Ramos (cell line): ENCODE data around the gene FTSJ1.

Experiments used
- in situ Hi-C: fragments of 300-500 bp; cut with MboI; formaldehyde crosslinking; loops from one replicate; pipeline ENCODE4 v1.14.3; 2022; ENCODE audit warnings: low sequenced_read_pairs; ENCODE audit not compliant: unreplicated experiment

FTSJ1 gene

DNA sequence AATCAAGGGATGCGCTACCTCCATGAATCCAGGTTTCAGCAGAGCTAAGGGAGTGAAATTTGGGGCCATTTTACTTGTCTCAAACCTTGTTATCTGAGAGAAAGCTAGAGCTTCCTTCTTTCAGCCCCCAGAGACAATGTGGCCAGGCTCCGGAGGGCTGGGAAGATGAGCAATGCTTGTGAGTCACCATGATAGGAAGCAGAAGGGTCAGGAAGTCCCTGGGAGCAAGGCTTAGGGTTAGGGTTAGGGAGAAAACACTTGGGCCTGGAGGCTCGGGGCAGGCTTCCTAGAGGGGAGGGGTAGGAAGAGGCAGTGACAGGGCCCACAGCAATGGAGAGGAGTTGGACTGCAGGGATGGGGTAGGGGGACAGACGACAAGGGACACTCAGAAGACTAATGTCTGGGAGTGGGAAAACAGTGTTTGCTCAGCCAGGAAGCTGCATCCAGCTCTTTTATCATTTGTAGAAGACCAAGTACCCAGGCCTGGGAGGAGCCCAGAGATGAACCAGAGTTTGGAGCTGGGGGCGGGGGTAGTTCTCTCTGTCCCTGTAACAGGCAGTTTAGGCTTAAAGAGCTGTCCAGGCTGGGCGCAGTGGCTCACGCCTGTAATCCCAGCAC, 16.4 kb downstream of the FTSJ1 start:
- in situ Hi-C loops = no loop called here

- in situ Hi-C loops = no loop called here
Observed at GRCh38 chrX:48493890-48494364, 17.9 kb downstream of the FTSJ1 start.

- in situ Hi-C loops = no loop called here
Observed at GRCh38 chrX:48496660-48497059, 20.7 kb downstream of the FTSJ1 start.

DNA sequence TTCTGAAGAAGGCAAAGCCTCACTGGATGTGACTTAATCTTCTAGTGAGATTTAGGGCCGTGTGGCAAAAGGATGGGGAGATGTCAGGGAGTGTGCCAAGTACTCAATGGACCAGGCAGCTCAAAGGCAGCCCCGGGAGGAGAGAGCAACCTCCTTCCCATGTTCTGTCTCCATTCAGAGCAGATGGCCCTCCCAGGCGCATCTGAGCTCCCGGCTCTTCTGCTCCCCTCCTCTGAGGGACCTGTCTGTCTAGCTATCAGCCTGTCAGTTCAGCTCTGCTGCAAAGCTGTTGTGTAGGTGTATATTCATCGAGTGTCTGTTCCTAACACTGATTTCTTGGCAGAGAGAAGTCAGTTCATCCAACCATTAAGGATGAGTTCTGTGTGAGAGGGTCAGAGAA, 21.9 kb downstream of the FTSJ1 start:
- in situ Hi-C loops = no loop called here

GRCh38 chrX:48498374-48498809, 22.4 kb downstream of the FTSJ1 start:
- in situ Hi-C loops = no loop called here

- in situ Hi-C loops = loop anchor here (25.0 kb wide), 1 partner anchor 417 kb away; no protein-coding TSS in a partner anchor
Observed at GRCh38 chrX:48504261-48504660, 28.3 kb downstream of the FTSJ1 start.

DNA sequence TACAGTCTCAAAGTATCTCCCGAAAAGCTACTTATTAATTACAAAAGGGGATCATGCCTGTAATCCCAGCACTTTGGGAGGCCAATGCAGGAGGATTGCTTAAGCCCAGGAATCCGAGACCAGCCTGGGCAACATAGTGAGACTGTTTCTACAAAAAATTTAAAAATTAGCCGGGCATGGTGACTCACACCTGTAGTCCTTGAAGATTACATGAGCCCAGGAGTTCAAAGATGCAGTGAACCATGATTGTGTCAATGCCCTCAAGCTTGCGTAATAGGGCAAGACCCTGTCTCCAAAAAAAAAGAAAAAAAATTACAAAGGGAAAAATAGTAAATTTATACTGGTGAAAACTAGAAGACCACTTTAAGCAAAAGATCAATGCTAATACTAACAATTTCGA, 29.5 kb downstream of the FTSJ1 start:
- in situ Hi-C loops = loop anchor here (25.0 kb wide), 1 partner anchor 418 kb away; no protein-coding TSS in a partner anchor

- in situ Hi-C loops = loop anchor here (25.0 kb wide), 1 partner anchor 420 kb away; no protein-coding TSS in a partner anchor
Observed at GRCh38 chrX:48507246-48507645, 31.2 kb downstream of the FTSJ1 start.

GRCh38 chrX:48508400-48509244, 32.6 kb downstream of the FTSJ1 start, which contains the start of gene PORCN:
Gene PORCN (plus strand): TSS chrX:48508992. CDS start chrX:48509821, 829 bp downstream.
- in situ Hi-C loops = loop anchor here (25.0 kb wide), 1 partner anchor 421 kb away; no protein-coding TSS in a partner anchor

GRCh38 chrX:48509245-48509590, 33.2 kb downstream of the FTSJ1 start:
- in situ Hi-C loops = loop anchor here (25.0 kb wide), 1 partner anchor 422 kb away; no protein-coding TSS in a partner anchor

DNA sequence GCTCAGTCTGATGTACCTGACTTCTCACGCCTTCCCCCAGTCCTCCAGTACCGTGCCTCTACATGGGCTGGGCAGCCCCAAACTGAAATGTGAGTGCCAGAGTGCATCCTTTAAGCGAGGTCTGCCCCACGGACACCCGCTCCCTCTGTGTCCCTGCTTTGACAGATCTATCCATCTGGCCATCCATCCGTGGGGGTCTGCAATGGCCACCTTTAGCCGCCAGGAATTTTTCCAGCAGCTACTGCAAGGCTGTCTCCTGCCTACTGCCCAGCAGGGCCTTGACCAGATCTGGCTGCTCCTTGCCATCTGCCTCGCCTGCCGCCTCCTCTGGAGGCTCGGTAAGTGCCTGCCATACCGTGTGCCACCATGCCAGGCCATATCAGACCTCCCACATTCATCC, 33.6 kb downstream of the FTSJ1 start:
- in situ Hi-C loops = loop anchor here (25.0 kb wide), 1 partner anchor 422 kb away; no protein-coding TSS in a partner anchor

DNA sequence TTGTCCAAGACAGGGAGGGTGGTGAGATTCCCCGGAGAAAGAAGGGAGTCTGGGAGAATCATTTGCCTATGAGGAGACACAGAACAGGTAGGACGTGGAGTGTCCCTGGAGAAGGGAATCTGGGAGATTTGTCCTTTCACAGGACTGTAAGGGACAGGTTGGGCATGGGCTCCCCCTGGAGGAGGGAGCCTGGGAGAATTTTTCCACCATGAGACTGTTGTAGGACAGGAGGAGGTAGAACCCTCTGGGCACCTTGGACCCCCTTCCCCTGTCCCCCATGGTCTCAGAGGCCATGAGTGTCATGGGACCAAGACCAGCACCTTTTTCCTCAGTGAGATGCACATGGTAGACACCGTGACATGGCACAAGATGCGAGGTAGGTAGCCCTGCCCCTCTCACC, 35.6 kb downstream of the FTSJ1 start:
- in situ Hi-C loops = loop anchor here (25.0 kb wide), 1 partner anchor 424 kb away; no protein-coding TSS in a partner anchor

DNA sequence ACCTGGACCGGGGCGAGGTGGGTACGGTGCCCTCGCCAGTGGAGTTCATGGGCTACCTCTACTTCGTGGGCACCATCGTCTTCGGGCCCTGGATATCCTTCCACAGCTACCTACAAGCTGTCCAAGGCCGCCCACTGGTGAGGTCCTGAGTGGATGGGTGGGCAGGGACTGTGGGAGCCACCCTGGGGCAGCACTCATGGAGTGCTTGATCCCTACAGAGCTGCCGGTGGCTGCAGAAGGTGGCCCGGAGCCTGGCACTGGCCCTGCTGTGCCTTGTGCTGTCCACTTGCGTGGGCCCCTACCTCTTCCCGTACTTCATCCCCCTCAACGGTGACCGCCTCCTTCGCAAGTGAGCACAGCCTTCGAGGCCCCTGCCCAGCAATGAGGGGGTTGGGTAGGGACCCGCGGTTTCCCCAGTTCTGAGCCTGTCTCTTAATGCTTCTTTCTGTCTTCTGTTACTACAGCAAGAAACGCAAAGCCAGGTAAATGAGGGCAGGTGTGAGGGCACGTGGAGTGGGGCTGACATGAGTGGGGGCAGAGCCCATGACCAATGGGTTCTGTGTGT, 36.5 kb downstream of the FTSJ1 start:
- in situ Hi-C loops = loop anchor here (25.0 kb wide), 1 partner anchor 425 kb away; no protein-coding TSS in a partner anchor

GRCh38 chrX:48513670-48514069, 37.7 kb downstream of the FTSJ1 start:
- in situ Hi-C loops = loop anchor here (25.0 kb wide), 1 partner anchor 426 kb away; no protein-coding TSS in a partner anchor

DNA sequence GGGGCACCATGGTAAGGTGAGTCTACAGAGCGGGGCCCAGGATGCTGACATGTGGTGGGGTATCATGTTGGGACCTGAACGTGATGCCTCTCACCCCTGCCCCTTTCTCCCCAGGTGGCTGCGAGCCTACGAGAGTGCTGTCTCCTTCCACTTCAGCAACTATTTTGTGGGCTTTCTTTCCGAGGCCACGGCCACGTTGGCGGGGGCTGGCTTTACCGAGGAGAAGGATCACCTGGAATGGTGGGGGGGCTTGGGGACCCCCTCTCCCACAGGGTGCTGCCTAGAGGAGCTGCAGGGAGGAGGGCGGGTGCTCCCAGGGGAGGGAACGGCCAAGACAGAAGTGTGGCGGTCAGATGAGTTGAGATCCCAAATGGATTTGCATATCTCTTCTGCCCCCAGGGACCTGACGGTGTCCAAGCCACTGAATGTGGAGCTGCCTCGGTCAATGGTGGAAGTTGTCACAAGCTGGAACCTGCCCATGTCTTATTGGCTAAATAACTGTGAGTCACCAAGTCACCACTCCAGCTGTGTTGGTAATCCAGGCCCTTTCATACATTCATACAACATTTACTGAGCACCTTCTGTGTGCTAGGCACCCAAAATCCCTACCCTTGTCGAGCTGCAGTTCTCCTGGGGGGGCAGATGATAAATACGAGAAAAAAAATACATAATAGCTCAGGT, 38.3 kb downstream of the FTSJ1 start:
- in situ Hi-C loops = loop anchor here (25.0 kb wide), 1 partner anchor 427 kb away; no protein-coding TSS in a partner anchor

- in situ Hi-C loops = loop anchor here (25.0 kb wide), 1 partner anchor 428 kb away; no protein-coding TSS in a partner anchor
Observed at GRCh38 chrX:48514868-48515460, 39.0 kb downstream of the FTSJ1 start.

DNA sequence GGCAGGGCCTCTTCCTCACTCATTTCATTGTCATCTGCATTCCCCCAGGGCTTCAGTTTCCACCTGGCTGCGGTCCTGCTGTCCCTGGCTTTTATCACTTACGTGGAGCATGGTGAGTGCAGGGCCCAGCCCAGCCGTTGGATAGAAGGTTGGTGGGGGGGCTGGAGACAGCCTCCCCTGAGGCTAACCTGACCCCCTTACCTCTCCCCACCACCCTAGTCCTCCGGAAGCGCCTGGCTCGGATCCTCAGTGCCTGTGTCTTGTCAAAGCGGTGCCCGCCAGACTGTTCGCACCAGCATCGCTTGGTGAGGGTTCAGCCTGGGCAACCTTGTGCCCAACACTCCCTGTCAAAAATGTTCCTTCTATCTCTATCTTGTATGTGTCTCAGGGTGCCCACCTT, 39.8 kb downstream of the FTSJ1 start:
- in situ Hi-C loops = loop anchor here (25.0 kb wide), 1 partner anchor 429 kb away; no protein-coding TSS in a partner anchor

GRCh38 chrX:48516285-48516684, 40.3 kb downstream of the FTSJ1 start:
- in situ Hi-C loops = loop anchor here (25.0 kb wide), 1 partner anchor 429 kb away; no protein-coding TSS in a partner anchor

- in situ Hi-C loops = loop anchor here (25.0 kb wide), 1 partner anchor 430 kb away; no protein-coding TSS in a partner anchor
Observed at GRCh38 chrX:48516987-48517386, 41.0 kb downstream of the FTSJ1 start.
